Measurements from ENCODE around the gene CCL23.

Gene CCL23, protein sequence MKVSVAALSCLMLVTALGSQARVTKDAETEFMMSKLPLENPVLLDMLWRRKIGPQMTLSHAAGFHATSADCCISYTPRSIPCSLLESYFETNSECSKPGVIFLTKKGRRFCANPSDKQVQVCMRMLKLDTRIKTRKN

DNA sequence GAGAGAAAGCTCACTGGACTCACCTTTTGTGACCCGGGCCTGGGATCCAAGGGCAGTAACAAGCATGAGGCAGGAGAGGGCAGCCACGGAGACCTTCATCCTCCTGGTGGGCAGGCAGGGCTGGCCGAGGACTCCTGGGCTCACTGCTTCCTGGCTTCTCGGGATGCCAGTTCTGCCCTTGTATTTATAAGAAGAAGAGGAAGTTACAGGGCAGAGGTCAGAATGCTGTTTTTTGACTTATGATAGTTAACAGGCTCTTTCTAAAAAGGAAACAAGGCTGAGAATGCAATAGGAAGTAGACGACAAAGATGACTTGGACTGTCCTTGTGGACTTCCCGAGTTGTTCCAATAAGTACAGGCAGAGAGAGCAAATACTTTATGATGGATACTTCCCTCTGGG, at the start of gene CCL23:
CCL23 (minus strand) TSS at position 174 of the 400 bp plus-strand sequence; CDS start at position 99, 75 bp downstream.
- no peak for DNase-seq (ENCODE audit: low read depth, low spot score)
- no peak within 1 kb of the TSS for H3K4me3 ChIP-seq (ENCODE audit: insufficient read length, low read depth)
- H3K9ac ChIP-seq (ENCODE audit: insufficient read length, low read depth): no peak within 1 kb of the TSS
- H3K27me3 ChIP-seq (ENCODE audit: insufficient read depth, insufficient read length): no peaks in the 10 kb centered on the region
- H3K36me3 ChIP-seq (ENCODE audit: insufficient read depth, insufficient read length, low read length): no peaks in the 10 kb centered on the region
- no peaks in the 10 kb centered on the region for H3K9me3 ChIP-seq (ENCODE audit: insufficient read depth, low read length)
- no peaks in the 10 kb centered on the region for H3K4me1 ChIP-seq (ENCODE audit: insufficient read depth, insufficient read length)
- TF ChIP-seq ZNF274 (IDR thresholded peaks at IDR 0.05; ENCODE audit: low read depth, low read length) (no peak), SUZ12 (IDR thresholded peaks at IDR 0.05; ENCODE audit: extremely low read depth, insufficient read depth, insufficient read length) (no peak), YY1 (IDR thresholded peaks at IDR 0.05; ENCODE audit: insufficient read depth, insufficient read length) (no peak)

DNA sequence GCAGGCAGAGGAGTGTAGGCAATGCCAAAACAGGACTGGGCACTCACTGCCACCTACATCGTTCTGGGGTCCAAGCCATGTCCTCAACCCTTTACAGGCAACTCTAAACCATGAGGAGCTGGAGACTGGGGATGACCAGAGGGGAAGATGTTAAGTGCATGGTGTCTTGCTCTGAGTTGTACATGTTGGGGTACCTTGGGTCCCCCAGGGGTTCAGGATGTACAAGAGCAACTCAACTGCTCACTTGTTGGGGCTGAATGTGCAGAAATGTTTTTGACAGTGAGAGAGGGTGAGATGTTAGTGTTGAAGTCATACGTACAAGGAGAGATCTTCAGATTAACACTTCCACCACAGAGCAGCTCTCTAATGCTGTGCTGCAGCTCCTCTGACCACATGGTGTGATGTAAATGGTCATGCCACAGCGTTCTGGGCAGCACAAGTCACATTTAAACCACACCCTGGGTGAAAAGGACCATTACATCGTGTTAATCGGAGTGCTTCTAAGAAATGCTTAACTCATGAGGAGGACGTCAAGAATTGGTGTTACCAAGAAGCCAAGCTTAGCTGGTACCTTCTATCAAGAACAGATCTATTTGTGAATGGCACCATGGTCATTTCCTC, 48.7 kb upstream of the CCL23 start:
- no peaks in the 10 kb centered on the region for H3K4me1 ChIP-seq (ENCODE audit: insufficient read depth, insufficient read length)
- no peak for TF ChIP-seq SUZ12 (IDR thresholded peaks at IDR 0.05; ENCODE audit: extremely low read depth, insufficient read depth, insufficient read length)
- TF ChIP-seq ZNF274 (IDR thresholded peaks at IDR 0.05; ENCODE audit: low read depth, low read length): no peak
- TF ChIP-seq YY1 (IDR thresholded peaks at IDR 0.05; ENCODE audit: insufficient read depth, insufficient read length): no peak
- peaks cover 2% of the 10 kb centered on the region for H3K27me3 ChIP-seq (ENCODE audit: insufficient read depth, insufficient read length)
- no peak overlapping the region for H3K9ac ChIP-seq (ENCODE audit: insufficient read length, low read depth)
- no peak overlapping the region for H3K4me3 ChIP-seq (ENCODE audit: insufficient read length, low read depth)
- no peak for DNase-seq (ENCODE audit: low read depth, low spot score)
- H3K9me3 ChIP-seq (ENCODE audit: insufficient read depth, low read length): no peaks in the 10 kb centered on the region
- no peaks in the 10 kb centered on the region for H3K36me3 ChIP-seq (ENCODE audit: insufficient read depth, insufficient read length, low read length)

DNA sequence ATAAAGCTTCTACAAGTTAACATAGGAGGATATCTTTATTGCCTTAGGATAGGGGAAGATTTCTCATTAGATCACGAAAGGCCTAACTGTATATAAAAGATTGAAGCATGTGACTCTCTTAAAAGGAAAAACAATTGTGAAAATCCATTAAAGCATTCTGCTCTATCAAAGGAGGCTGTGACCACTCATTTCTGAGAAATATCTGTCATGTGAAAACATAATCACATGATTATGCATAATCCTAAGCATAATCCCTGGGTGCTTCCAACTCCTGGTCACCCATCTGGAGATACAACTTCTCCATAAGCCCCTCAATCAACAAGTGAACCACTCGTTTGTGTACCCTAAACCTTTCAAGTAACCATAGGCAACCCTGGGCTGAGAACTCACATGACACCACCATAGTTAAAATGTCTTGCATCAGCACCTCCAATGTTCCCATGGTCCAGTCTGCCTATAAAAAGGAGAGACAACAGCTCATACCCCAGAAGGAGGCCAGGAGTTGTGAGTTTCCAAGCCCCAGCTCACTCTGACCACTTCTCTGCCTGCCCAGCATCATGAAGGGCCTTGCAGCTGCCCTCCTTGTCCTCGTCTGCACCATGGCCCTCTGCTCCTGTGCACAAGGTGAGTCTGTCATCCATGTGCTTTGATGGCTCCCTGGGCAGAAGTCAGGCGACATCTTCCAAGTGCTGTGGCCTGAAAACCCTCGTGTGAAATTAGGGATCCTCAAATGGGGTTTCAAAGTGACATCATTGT, 46.2 kb upstream of the CCL23 start, which contains the start of gene CCL18:
CCL18 (plus strand) TSS at position 487 of the 756 bp plus-strand sequence; CDS start at position 558, 71 bp downstream.
- H3K27me3 ChIP-seq (ENCODE audit: insufficient read depth, insufficient read length): peaks cover 2% of the 10 kb centered on the region
- H3K9me3 ChIP-seq (ENCODE audit: insufficient read depth, low read length): no peaks in the 10 kb centered on the region
- DNase-seq (ENCODE audit: low read depth, low spot score): no peak
- TF ChIP-seq SUZ12 (IDR thresholded peaks at IDR 0.05; ENCODE audit: extremely low read depth, insufficient read depth, insufficient read length) (no peak), ZNF274 (IDR thresholded peaks at IDR 0.05; ENCODE audit: low read depth, low read length) (no peak), YY1 (IDR thresholded peaks at IDR 0.05; ENCODE audit: insufficient read depth, insufficient read length) (no peak)
- H3K36me3 ChIP-seq (ENCODE audit: insufficient read depth, insufficient read length, low read length): no peaks in the 10 kb centered on the region
- no peak within 1 kb of the TSS for H3K4me3 ChIP-seq (ENCODE audit: insufficient read length, low read depth)
- H3K4me1 ChIP-seq (ENCODE audit: insufficient read depth, insufficient read length): no peaks in the 10 kb centered on the region
- H3K9ac ChIP-seq (ENCODE audit: insufficient read length, low read depth): no peak within 1 kb of the TSS

DNA sequence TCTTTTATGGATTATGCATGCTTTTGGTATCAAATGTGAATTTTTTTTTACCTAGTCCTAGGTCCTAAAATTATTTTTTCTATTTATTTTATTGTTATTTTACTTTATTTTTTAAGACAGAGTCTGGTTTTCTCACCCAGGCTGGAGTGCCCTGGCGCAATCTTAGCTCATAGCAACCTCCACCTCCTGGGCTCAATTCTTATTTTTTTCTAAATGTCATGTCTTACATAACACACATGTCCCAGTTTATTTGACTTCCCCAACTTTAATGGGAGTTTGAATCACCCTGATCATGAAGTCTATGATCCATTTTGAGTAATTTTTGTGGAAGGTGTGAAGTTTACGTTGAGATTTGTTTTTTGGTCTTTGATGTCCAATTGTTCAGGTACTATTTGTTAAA, 43.0 kb upstream of the CCL23 start:
- no peak for TF ChIP-seq ZNF274 (IDR thresholded peaks at IDR 0.05; ENCODE audit: low read depth, low read length)
- no peak for TF ChIP-seq SUZ12 (IDR thresholded peaks at IDR 0.05; ENCODE audit: extremely low read depth, insufficient read depth, insufficient read length)
- TF ChIP-seq YY1 (IDR thresholded peaks at IDR 0.05; ENCODE audit: insufficient read depth, insufficient read length): no peak
- Histone ChIP-seq H3K4me1 (ENCODE audit: insufficient read depth, insufficient read length) (no peaks in the 10 kb centered on the region), H3K36me3 (ENCODE audit: insufficient read depth, insufficient read length, low read length) (no peaks in the 10 kb centered on the region), H3K9ac (ENCODE audit: insufficient read length, low read depth) (no peak overlapping the region), H3K9me3 (ENCODE audit: insufficient read depth, low read length) (no peaks in the 10 kb centered on the region), H3K27me3 (ENCODE audit: insufficient read depth, insufficient read length) (no peaks in the 10 kb centered on the region), H3K4me3 (ENCODE audit: insufficient read length, low read depth) (no peak overlapping the region)
- no peak for DNase-seq (ENCODE audit: low read depth, low spot score)

DNA sequence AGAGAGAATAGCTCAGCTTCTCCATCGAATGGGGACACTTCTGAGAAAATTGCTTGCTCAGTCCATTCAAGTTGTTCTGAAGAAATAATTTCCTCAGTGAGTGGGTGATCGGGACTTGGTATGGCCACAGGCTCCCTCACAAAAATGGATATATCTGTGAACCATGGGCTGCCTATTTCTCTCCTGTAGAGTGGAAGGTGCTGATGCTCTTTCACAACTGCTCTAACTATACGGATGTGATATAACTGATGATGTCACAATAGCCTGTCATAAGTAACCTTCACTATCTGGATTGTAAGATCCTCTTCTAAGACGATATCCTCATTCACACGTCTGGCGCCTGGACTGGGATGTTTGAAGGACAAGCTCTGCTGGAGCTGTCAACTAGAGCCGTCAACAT, 41.6 kb upstream of the CCL23 start:
- no peak for DNase-seq (ENCODE audit: low read depth, low spot score)
- no peaks in the 10 kb centered on the region for H3K36me3 ChIP-seq (ENCODE audit: insufficient read depth, insufficient read length, low read length)

DNA sequence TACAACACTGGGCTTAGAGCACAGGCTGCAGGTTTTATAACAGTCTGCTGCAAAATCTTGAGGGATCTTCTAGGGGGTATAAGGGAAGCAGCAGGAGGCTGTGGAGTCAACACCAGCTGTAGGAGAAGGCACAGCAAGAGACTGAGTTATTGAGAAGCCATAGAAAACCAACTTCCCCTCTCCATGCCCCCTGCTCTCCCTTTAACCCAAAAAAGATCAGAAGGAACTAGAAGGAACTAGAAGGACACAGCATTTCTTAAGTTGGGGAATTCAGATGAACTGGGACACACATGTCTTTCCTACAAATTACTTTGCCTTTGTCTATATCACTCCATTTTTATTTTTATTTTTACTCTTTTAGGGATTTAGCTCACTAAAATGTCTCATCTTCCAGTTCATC, 40.1 kb upstream of the CCL23 start:
- Histone ChIP-seq H3K36me3 (ENCODE audit: insufficient read depth, insufficient read length, low read length) (no peaks in the 10 kb centered on the region), H3K9me3 (ENCODE audit: insufficient read depth, low read length) (no peaks in the 10 kb centered on the region), H3K27me3 (ENCODE audit: insufficient read depth, insufficient read length) (no peaks in the 10 kb centered on the region), H3K9ac (ENCODE audit: insufficient read length, low read depth) (no peak overlapping the region), H3K4me1 (ENCODE audit: insufficient read depth, insufficient read length) (no peaks in the 10 kb centered on the region), H3K4me3 (ENCODE audit: insufficient read length, low read depth) (no peak overlapping the region)
- no peak for DNase-seq (ENCODE audit: low read depth, low spot score)
- TF ChIP-seq SUZ12 (IDR thresholded peaks at IDR 0.05; ENCODE audit: extremely low read depth, insufficient read depth, insufficient read length) (no peak), ZNF274 (IDR thresholded peaks at IDR 0.05; ENCODE audit: low read depth, low read length) (no peak), YY1 (IDR thresholded peaks at IDR 0.05; ENCODE audit: insufficient read depth, insufficient read length) (no peak)

More for the DNA sequence above, 41.6 kb upstream of the CCL23 start:
- Histone ChIP-seq H3K4me3 (ENCODE audit: insufficient read length, low read depth) (no peak overlapping the region), H3K27me3 (ENCODE audit: insufficient read depth, insufficient read length) (no peaks in the 10 kb centered on the region), H3K9me3 (ENCODE audit: insufficient read depth, low read length) (no peaks in the 10 kb centered on the region), H3K9ac (ENCODE audit: insufficient read length, low read depth) (no peak overlapping the region), H3K4me1 (ENCODE audit: insufficient read depth, insufficient read length) (no peaks in the 10 kb centered on the region)
- TF ChIP-seq YY1 (IDR thresholded peaks at IDR 0.05; ENCODE audit: insufficient read depth, insufficient read length) (no peak), ZNF274 (IDR thresholded peaks at IDR 0.05; ENCODE audit: low read depth, low read length) (no peak), SUZ12 (IDR thresholded peaks at IDR 0.05; ENCODE audit: extremely low read depth, insufficient read depth, insufficient read length) (no peak)

DNA sequence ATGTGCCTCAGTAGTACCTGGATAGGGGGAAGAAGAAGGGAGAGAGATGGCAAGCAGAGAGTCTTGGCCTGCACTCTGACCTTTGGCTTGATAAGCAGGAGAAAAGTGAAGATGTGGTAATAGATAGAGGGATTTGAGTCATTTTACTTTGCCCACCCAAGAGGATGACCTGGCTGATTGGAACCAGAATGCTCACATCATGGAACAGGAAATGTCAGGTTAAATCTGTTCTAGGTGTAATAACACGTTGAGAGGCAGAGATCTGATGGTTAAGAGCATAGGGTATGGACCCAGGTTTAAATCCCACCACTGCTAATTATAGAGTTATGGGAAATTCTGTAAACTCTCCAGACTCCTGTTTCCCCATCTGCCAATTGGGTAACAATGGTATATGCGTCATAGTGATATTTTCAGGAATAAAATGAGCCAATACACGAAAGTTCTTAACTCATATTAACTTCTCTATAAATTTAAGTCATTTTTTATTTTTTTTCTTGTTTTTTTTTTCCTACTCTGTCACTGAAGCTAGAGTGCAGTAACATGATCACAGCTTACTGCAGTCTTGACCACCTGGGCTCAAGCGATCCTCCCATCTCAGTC, 38.2 kb upstream of the CCL23 start:
- DNase-seq (ENCODE audit: low read depth, low spot score): no peak
- Histone ChIP-seq H3K27me3 (ENCODE audit: insufficient read depth, insufficient read length) (no peaks in the 10 kb centered on the region), H3K4me1 (ENCODE audit: insufficient read depth, insufficient read length) (no peaks in the 10 kb centered on the region), H3K9me3 (ENCODE audit: insufficient read depth, low read length) (no peaks in the 10 kb centered on the region), H3K4me3 (ENCODE audit: insufficient read length, low read depth) (no peak overlapping the region), H3K36me3 (ENCODE audit: insufficient read depth, insufficient read length, low read length) (no peaks in the 10 kb centered on the region), H3K9ac (ENCODE audit: insufficient read length, low read depth) (no peak overlapping the region)
- TF ChIP-seq ZNF274 (IDR thresholded peaks at IDR 0.05; ENCODE audit: low read depth, low read length) (no peak), SUZ12 (IDR thresholded peaks at IDR 0.05; ENCODE audit: extremely low read depth, insufficient read depth, insufficient read length) (no peak), YY1 (IDR thresholded peaks at IDR 0.05; ENCODE audit: insufficient read depth, insufficient read length) (no peak)

Data from NT2/D1 (cell line).